Nephron progenitor cell (in vitro differentiated cells): ENCODE results near the gene MYADML2.
A peak's percentile ranks its signal among the peaks of the same experiment; 100 is the strongest.
"Not testable (repeated sequence)": the region's sequence is repeated elsewhere in the genome, so short reads cannot be mapped to it uniquely, and the experiment has no call there.

Experiments
- DNase-seq: peaks from one replicate; pipeline ENCODE4 v3.0.0; 2021
- H3K27ac Mint-ChIP-seq: 2 replicates; pipeline ENCODE4 v1.8.0; 2021; ENCODE audit warnings: mild to moderate bottlenecking, moderate library complexity, mixed read lengths
- H3K27me3 Mint-ChIP-seq: 2 replicates; pipeline ENCODE4 v1.8.0; 2021; ENCODE audit warnings: mild to moderate bottlenecking, low read depth, mixed read lengths; ENCODE audit not compliant: poor library complexity
- H3K36me3 Mint-ChIP-seq: 2 replicates; pipeline ENCODE4 v1.8.0; 2021; ENCODE audit warnings: low read depth, mixed read lengths
- H3K4me1 Mint-ChIP-seq: 2 replicates; pipeline ENCODE4 v1.8.0; 2021; ENCODE audit warnings: mixed read lengths
- H3K4me3 Mint-ChIP-seq: 2 replicates; pipeline ENCODE4 v1.8.0; 2021; ENCODE audit warnings: mild to moderate bottlenecking, moderate library complexity, mixed read lengths
- H3K9me3 Mint-ChIP-seq: 2 replicates; pipeline ENCODE4 v1.8.0; 2021; ENCODE audit warnings: mild to moderate bottlenecking, moderate library complexity, mixed read lengths
- TF ChIP-seq, protein P1 (sequence below): fragments of 200-600 bp; sonication (generic); IDR thresholded peaks from 2 replicates; pipeline ENCODE4 v1.5.0; 2021; ENCODE audit warnings: antibody characterized with exemption

Gene MYADML2

GRCh38 chr17:81921537-81921862 is 25.5 kb downstream of the MYADML2 start:
- Mint-ChIP-seq H3K27me3 (peaks cover 4% of the 10 kb centered on the region), H3K4me1 (peaks cover 62% of the 10 kb centered on the region), H3K27ac (no peak overlapping the region), H3K4me3 (no peak overlapping the region), H3K36me3 (peaks cover 6% of the 10 kb centered on the region), H3K9me3 (no peaks in the 10 kb centered on the region)
- TF ChIP-seq, protein P1, sequence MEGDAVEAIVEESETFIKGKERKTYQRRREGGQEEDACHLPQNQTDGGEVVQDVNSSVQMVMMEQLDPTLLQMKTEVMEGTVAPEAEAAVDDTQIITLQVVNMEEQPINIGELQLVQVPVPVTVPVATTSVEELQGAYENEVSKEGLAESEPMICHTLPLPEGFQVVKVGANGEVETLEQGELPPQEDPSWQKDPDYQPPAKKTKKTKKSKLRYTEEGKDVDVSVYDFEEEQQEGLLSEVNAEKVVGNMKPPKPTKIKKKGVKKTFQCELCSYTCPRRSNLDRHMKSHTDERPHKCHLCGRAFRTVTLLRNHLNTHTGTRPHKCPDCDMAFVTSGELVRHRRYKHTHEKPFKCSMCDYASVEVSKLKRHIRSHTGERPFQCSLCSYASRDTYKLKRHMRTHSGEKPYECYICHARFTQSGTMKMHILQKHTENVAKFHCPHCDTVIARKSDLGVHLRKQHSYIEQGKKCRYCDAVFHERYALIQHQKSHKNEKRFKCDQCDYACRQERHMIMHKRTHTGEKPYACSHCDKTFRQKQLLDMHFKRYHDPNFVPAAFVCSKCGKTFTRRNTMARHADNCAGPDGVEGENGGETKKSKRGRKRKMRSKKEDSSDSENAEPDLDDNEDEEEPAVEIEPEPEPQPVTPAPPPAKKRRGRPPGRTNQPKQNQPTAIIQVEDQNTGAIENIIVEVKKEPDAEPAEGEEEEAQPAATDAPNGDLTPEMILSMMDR, result no peak
- DNase-seq, result no peak

- DNase-seq, result no peak
- no peaks in the 10 kb centered on the region for H3K9me3 Mint-ChIP-seq
- H3K27me3 Mint-ChIP-seq, result peaks cover 4% of the 10 kb centered on the region
- peak overlapping the region; percentile 59 for H3K4me3 Mint-ChIP-seq
- TF ChIP-seq, protein P1, result no peak
- H3K27ac Mint-ChIP-seq, result no peak overlapping the region
- H3K4me1 Mint-ChIP-seq, result peaks cover 56% of the 10 kb centered on the region
- peaks cover 6% of the 10 kb centered on the region for H3K36me3 Mint-ChIP-seq
These were observed 26.2 kb downstream of the MYADML2 start for GRCh38 chr17:81920612-81921536.

- peaks cover 41% of the 10 kb centered on the region for H3K4me1 Mint-ChIP-seq
- TF ChIP-seq, protein P1, result no peak
- peak overlapping the region; percentile 84 for H3K4me3 Mint-ChIP-seq
- no peak for DNase-seq
- H3K27me3 Mint-ChIP-seq, result peaks cover 4% of the 10 kb centered on the region
- H3K36me3 Mint-ChIP-seq, result peaks cover 11% of the 10 kb centered on the region
- peak overlapping the region; percentile 64 for H3K27ac Mint-ChIP-seq
- no peaks in the 10 kb centered on the region for H3K9me3 Mint-ChIP-seq
These were observed 28.0 kb downstream of the MYADML2 start for GRCh38 chr17:81918832-81919545.

DNA sequence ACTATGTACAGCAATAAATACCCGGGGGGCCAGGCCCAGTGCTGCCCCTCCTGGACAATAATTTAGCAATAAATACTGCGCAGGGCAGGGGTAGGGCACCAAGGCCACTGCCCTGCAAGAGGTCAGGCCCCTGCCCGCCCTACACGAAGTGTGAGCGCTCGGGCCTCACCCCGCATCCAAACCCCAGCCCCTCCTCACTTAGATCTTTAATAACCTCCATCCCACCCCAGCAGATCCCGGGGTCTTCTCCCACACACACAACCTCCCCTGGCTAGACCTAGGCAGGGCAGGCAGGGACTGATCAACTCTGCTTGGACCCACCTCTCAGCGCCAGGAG is 28.7 kb downstream of the MYADML2 start:
- peaks cover 37% of the 10 kb centered on the region for H3K4me1 Mint-ChIP-seq
- peak overlapping the region; percentile 84 for H3K4me3 Mint-ChIP-seq
- not testable (repeated sequence) for H3K9me3 Mint-ChIP-seq, H3K27me3 Mint-ChIP-seq, H3K27ac Mint-ChIP-seq, DNase-seq
- peaks cover 15% of the 10 kb centered on the region for H3K36me3 Mint-ChIP-seq

DNA sequence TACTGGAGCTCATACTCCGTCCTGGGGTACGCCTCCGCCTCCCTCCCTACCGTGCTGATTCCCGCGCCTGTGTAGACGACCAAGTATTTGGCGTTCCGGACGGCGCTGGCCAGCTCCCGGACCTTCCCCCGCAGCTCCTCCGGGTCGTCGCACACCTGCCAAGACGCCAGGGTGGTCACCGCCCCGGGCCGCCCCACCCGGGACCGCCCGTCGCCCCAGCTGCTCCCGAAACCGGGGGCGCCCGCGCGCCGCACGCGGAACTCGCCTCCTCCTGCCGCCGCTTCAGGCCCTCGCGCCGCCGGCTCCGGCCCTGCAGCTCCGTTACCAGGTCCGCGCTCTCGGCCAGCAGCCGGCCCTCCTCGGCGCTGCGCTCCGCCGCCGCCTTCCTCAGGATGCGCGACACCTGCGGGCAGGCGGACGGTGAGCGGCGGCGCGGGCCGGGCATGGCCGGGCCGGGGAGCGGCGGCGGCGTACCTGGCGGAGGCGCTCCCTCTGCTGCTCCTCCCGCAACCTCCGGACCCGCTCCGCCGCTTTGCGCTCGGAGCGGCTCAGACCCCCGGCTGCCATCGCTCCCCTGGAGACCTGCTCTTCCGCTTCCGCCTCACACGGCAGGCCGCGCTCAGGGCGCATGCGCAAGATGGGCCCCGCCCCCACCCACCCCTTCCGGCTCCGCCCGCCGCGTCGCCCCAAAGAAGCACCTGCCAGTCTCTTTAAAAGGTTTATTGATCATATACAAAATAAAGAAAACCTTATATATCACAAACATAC is 29.3 kb downstream of the MYADML2 start, which contains the start of gene SIRT7:
TSS of gene SIRT7 (minus strand) at position 612 of the 768 bp plus-strand sequence. CDS start at position 567, 45 bp downstream.
- Mint-ChIP-seq H3K27me3 (peaks cover 4% of the 10 kb centered on the region), H3K27ac (peak within 1 kb of the TSS; percentile 64), H3K9me3 (no peaks in the 10 kb centered on the region), H3K4me1 (peaks cover 32% of the 10 kb centered on the region), H3K36me3 (peaks cover 20% of the 10 kb centered on the region), H3K4me3 (peak within 1 kb of the TSS; percentile 84)
- TF ChIP-seq, protein P1, result no peak
- peak; percentile 85 for DNase-seq
